ENCODE results near the gene NEU3. TPM values are rescaled to one million over a fixed set of nuclear protein-coding genes. Genes with fewer than 3 reads are reported as not detected.

The NEU3 gene
- total RNA-seq, 2 donors from 2014 or later = 19.4 to 26.2 TPM

DNA sequence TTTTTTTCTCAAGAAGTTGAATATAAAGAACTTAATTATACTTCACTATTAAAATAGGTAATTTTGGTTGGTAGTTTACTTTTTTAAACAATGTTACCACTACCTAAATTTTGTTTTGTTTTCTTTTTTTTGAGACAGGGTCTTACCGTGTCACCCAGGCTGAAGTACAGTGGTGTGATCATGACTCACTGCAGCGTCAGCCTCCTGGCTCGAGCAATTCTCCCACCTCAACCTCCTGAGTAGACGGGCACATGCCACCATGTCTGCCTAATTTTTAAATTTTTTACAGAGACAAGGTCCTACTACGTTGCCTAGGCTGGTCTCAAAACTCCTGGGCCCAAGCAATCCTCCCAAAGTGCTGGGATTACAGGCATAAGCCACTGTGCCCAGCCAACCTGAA is 22.1 kb upstream of the NEU3 start:
- DNase-seq (ENCODE audit: low spot score) = no peak
- Histone ChIP-seq H3K4me1 (replicated peaks) (no peaks in the 10 kb centered on the region), H3K27ac (no peak overlapping the region), H3K9me3 (no peaks in the 10 kb centered on the region), H3K27me3 (replicated peaks; ENCODE audit: insufficient read depth) (no peaks in the 10 kb centered on the region), H3K4me3 (no peak overlapping the region), H3K36me3 (no peaks in the 10 kb centered on the region)
- 93% methylated on average over 5 of the region's 5 CpGs for WGBS
- TF ChIP-seq, protein P1, sequence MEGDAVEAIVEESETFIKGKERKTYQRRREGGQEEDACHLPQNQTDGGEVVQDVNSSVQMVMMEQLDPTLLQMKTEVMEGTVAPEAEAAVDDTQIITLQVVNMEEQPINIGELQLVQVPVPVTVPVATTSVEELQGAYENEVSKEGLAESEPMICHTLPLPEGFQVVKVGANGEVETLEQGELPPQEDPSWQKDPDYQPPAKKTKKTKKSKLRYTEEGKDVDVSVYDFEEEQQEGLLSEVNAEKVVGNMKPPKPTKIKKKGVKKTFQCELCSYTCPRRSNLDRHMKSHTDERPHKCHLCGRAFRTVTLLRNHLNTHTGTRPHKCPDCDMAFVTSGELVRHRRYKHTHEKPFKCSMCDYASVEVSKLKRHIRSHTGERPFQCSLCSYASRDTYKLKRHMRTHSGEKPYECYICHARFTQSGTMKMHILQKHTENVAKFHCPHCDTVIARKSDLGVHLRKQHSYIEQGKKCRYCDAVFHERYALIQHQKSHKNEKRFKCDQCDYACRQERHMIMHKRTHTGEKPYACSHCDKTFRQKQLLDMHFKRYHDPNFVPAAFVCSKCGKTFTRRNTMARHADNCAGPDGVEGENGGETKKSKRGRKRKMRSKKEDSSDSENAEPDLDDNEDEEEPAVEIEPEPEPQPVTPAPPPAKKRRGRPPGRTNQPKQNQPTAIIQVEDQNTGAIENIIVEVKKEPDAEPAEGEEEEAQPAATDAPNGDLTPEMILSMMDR (IDR thresholded peaks at IDR 0.05) = no peak
- TF ChIP-seq POLR2A (IDR thresholded peaks at IDR 0.05) = no peak
- no peak for TF ChIP-seq POLR2AphosphoS5 (IDR thresholded peaks at IDR 0.05)
- intact Hi-C loops (cut with DNase I) = no loop called here

DNA sequence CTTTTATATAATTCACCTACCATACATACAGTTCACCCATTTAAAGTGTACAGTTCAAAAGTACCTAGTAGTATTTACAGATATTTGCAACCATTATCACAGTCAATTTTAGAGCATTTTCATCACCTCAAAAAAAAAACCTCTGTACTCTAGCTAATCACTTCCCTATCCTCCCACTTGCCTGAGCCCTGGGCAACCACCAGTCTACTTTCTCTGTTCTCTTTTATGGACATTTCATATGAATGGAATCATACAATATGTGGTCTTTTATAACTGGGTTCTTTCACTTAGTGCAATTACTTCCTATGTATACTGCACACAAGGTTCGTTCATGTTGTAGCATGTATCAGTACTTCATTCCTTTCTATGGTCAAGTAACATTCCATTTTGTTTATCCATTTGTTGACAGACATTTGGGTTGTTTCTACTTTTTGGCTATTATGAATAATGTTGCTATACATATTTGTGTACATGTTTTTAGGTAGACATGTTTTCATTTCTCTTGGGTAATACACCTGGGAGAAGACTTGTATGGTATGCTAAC is 17.8 kb upstream of the NEU3 start:
- no peak overlapping the region for H3K27ac ChIP-seq
- intact Hi-C loops (cut with DNase I) = no loop called here
- no peak for DNase-seq (ENCODE audit: low spot score)
- H3K27me3 ChIP-seq (replicated peaks; ENCODE audit: insufficient read depth) = no peaks in the 10 kb centered on the region
- no peaks in the 10 kb centered on the region for H3K4me1 ChIP-seq (replicated peaks)
- no peaks in the 10 kb centered on the region for H3K36me3 ChIP-seq
- no peak overlapping the region for H3K4me3 ChIP-seq
- TF ChIP-seq, protein P1 (IDR thresholded peaks at IDR 0.05) = no peak
- TF ChIP-seq POLR2A (IDR thresholded peaks at IDR 0.05) (no peak), POLR2AphosphoS5 (IDR thresholded peaks at IDR 0.05) (no peak)
- H3K9me3 ChIP-seq = no peaks in the 10 kb centered on the region
- WGBS = 61% methylated on average over 1 of the region's 1 CpG

DNA sequence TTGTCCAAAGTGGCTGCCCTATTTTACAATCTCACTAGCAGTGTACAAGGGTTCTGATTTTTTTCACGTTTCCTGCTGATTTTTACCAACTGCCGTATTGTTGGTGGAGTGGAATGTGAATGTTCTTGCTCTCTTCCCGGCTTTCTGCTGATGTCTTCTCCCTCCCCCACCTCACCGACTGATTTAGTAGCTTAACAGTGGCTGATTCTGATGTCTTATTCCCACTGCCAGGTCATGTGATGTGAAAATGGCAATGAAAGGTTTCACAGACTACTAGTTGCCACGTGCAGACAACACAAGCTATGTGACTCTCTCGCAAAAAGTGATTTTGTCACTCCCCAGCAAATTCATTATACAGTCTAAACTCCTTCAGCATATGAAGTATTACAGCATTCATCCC is 17.3 kb upstream of the NEU3 start:
- DNase-seq (ENCODE audit: low spot score) = no peak
- Histone ChIP-seq H3K4me1 (replicated peaks) (no peaks in the 10 kb centered on the region), H3K27me3 (replicated peaks; ENCODE audit: insufficient read depth) (no peaks in the 10 kb centered on the region), H3K27ac (no peak overlapping the region), H3K9me3 (no peaks in the 10 kb centered on the region), H3K4me3 (no peak overlapping the region), H3K36me3 (no peaks in the 10 kb centered on the region)
- WGBS = 59% methylated on average over 6 of the region's 6 CpGs
- intact Hi-C loops (cut with DNase I) = no loop called here
- TF ChIP-seq POLR2A (IDR thresholded peaks at IDR 0.05) (no peak), POLR2AphosphoS5 (IDR thresholded peaks at IDR 0.05) (no peak)
- TF ChIP-seq, protein P1 (IDR thresholded peaks at IDR 0.05) = no peak

DNA sequence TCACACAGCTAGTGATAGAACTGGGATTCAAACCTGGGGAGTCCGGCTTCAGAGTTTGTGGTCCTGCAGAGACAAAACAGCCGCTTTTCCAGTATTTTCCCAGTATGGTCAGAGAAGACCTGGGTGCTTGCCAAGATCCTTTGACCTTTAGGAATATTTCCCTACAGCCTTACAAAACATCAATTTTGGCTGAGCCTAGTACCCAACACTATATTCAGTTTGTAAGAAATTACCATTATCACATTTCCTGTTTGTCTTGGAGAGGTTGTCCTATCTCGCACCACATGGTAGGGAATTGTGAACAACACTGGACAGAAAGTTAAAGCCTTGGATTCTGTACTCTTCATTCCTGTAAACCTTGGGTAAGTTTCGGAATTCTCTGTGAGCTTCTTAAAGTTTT is 10.7 kb upstream of the NEU3 start:
- Histone ChIP-seq H3K4me1 (replicated peaks) (peaks cover 4% of the 10 kb centered on the region), H3K27me3 (replicated peaks; ENCODE audit: insufficient read depth) (no peaks in the 10 kb centered on the region), H3K27ac (no peak overlapping the region), H3K4me3 (no peak overlapping the region), H3K36me3 (no peaks in the 10 kb centered on the region), H3K9me3 (no peaks in the 10 kb centered on the region)
- no peak for DNase-seq (ENCODE audit: low spot score)
- intact Hi-C loops (cut with DNase I) = no loop called here
- no peak for TF ChIP-seq POLR2AphosphoS5 (IDR thresholded peaks at IDR 0.05)
- TF ChIP-seq, protein P1 (IDR thresholded peaks at IDR 0.05) = no peak
- TF ChIP-seq POLR2A (IDR thresholded peaks at IDR 0.05) = no peak
- 96% methylated on average over 4 of the region's 4 CpGs for WGBS

DNA sequence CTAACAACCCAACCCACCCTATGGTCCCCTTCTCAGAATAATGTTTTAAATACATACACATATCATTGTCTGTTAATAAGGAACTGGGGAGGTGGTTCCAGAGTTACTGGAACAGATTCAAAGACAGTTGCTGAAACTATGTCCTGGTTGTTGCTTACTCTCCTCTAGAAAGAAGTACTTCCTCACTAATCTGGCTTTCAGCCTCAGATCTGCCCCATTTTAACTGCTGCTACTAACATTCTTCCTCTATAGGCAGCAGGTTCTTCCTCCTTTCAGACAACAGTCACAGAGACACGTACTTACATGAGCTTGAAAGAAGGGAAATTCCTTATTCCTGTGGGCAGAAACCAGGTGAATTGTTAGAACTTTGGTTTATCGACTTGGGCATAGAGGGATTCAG is 8.1 kb upstream of the NEU3 start:
- Histone ChIP-seq H3K4me3 (no peak overlapping the region), H3K27ac (peak overlapping the region in 1 of 2 donors; percentile 26), H3K4me1 (replicated peaks) (peaks cover 10% of the 10 kb centered on the region), H3K9me3 (no peaks in the 10 kb centered on the region), H3K27me3 (replicated peaks; ENCODE audit: insufficient read depth) (no peaks in the 10 kb centered on the region), H3K36me3 (no peaks in the 10 kb centered on the region)
- intact Hi-C loops (cut with DNase I) = no loop called here
- peak; percentile 10 for TF ChIP-seq POLR2AphosphoS5 (IDR thresholded peaks at IDR 0.05)
- TF ChIP-seq POLR2A (IDR thresholded peaks at IDR 0.05) = no peak
- no peak for DNase-seq (ENCODE audit: low spot score)
- 85% methylated on average over 2 of the region's 2 CpGs for WGBS

All from prostate gland (tissue), 2 donors.